Osteocyte (in vitro differentiated cells): ENCODE data around the gene P3H4. TPM values are rescaled to one million over a fixed set of nuclear protein-coding genes. Genes with fewer than 3 reads are reported as not detected.

Source experiments
- DNase-seq: peaks from one replicate; pipeline ENCODE4 v3.0.0; 2021; ENCODE audit warnings: mixed read lengths; ENCODE audit not compliant: unreplicated experiment; ENCODE audit errors: extremely low spot score
- H3K27ac Mint-ChIP-seq: one replicate; pipeline ENCODE4 v1.8.0; 2021; ENCODE audit warnings: mild to moderate bottlenecking, mixed read lengths; ENCODE audit not compliant: unreplicated experiment
- H3K27me3 Mint-ChIP-seq: one replicate; pipeline ENCODE4 v1.8.0; 2021; ENCODE audit warnings: mixed read lengths; ENCODE audit not compliant: unreplicated experiment
- H3K36me3 Mint-ChIP-seq: one replicate; pipeline ENCODE4 v1.8.0; 2021; ENCODE audit warnings: mixed read lengths; ENCODE audit not compliant: unreplicated experiment
- H3K4me1 Mint-ChIP-seq: one replicate; pipeline ENCODE4 v1.8.0; 2021; ENCODE audit warnings: mixed read lengths; ENCODE audit not compliant: unreplicated experiment
- H3K4me3 Mint-ChIP-seq: one replicate; pipeline ENCODE4 v1.8.0; 2021; ENCODE audit warnings: mild to moderate bottlenecking, moderate library complexity, mixed read lengths; ENCODE audit not compliant: unreplicated experiment
- H3K9me3 Mint-ChIP-seq: one replicate; pipeline ENCODE4 v1.8.0; 2021; ENCODE audit warnings: mixed read lengths; ENCODE audit not compliant: unreplicated experiment
- CTCF ChIP-seq: fragments of 200-600 bp; sonication (generic); IDR thresholded peaks from 2 replicates; pipeline ENCODE4 v1.5.0; 2021; ENCODE audit warnings: antibody characterized with exemption, mild to moderate bottlenecking, moderate library complexity
- total RNA-seq: library from RNA; stranded (reverse); gene quantifications from 2 replicates; pipeline ENCODE4 v1.2.1, GENCODE V29; 2021

The P3H4 gene
- total RNA-seq, 1 donor from 2014 or later, result 67.8 TPM

- H3K36me3 Mint-ChIP-seq, result peaks cover 10% of the 10 kb centered on the region
These were observed 36.1 kb downstream of the P3H4 start for GRCh38 chr17:41775394-41776226.

GRCh38 chr17:41773731-41774193, 38.0 kb downstream of the P3H4 start:
- Mint-ChIP-seq H3K4me1 (peaks cover 59% of the 10 kb centered on the region), H3K36me3 (peaks cover 21% of the 10 kb centered on the region), H3K27ac (peak overlapping the region; percentile 15), H3K27me3 (no peaks in the 10 kb centered on the region), H3K9me3 (no peaks in the 10 kb centered on the region), H3K4me3 (no peak overlapping the region)
- DNase-seq, result no peak
- no peak for TF ChIP-seq CTCF

More at GRCh38 chr17:41775394-41776226, 36.1 kb downstream of the P3H4 start:
- peaks cover 63% of the 10 kb centered on the region for H3K4me1 Mint-ChIP-seq
- DNase-seq, result no peak
- no peak for TF ChIP-seq CTCF
- no peaks in the 10 kb centered on the region for H3K9me3 Mint-ChIP-seq
- H3K27me3 Mint-ChIP-seq, result no peaks in the 10 kb centered on the region
- H3K27ac Mint-ChIP-seq, result peak overlapping the region; percentile 44
- H3K4me3 Mint-ChIP-seq, result no peak overlapping the region

- Mint-ChIP-seq H3K36me3 (peaks cover 24% of the 10 kb centered on the region), H3K27me3 (no peaks in the 10 kb centered on the region), H3K9me3 (no peaks in the 10 kb centered on the region), H3K4me1 (peaks cover 53% of the 10 kb centered on the region), H3K4me3 (no peak overlapping the region), H3K27ac (peak overlapping the region; percentile 34)
- TF ChIP-seq CTCF, result no peak
- no peak for DNase-seq
These were observed 38.6 kb downstream of the P3H4 start for GRCh38 chr17:41773190-41773588.

- H3K9me3 Mint-ChIP-seq, result no peaks in the 10 kb centered on the region
- H3K27me3 Mint-ChIP-seq, result no peaks in the 10 kb centered on the region
- TF ChIP-seq CTCF, result no peak
- DNase-seq, result no peak
- no peak overlapping the region for H3K4me3 Mint-ChIP-seq
- peaks cover 48% of the 10 kb centered on the region for H3K4me1 Mint-ChIP-seq
- peaks cover 27% of the 10 kb centered on the region for H3K36me3 Mint-ChIP-seq
- no peak overlapping the region for H3K27ac Mint-ChIP-seq
These were observed 39.1 kb downstream of the P3H4 start for GRCh38 chr17:41772586-41773189.

- no peak for TF ChIP-seq CTCF
- DNase-seq, result no peak
- H3K27me3 Mint-ChIP-seq, result no peaks in the 10 kb centered on the region
- H3K27ac Mint-ChIP-seq, result no peak overlapping the region
- H3K36me3 Mint-ChIP-seq, result peaks cover 29% of the 10 kb centered on the region
- H3K4me3 Mint-ChIP-seq, result no peak overlapping the region
- H3K9me3 Mint-ChIP-seq, result no peaks in the 10 kb centered on the region
- peaks cover 43% of the 10 kb centered on the region for H3K4me1 Mint-ChIP-seq
These were observed 39.5 kb downstream of the P3H4 start for GRCh38 chr17:41772218-41772585.
